ENCODE results near the gene SMARCA5.

SMARCA5 gene

GRCh38 chr4:143538979-143539669, 25.6 kb downstream of the SMARCA5 start:
- DNase-seq (ENCODE audit: low read depth): no peak

- DNase-seq (ENCODE audit: low read depth): no peak
Measured at GRCh38 chr4:143539670-143540023, 26.1 kb downstream of the SMARCA5 start.

GRCh38 chr4:143549928-143550327, 36.4 kb downstream of the SMARCA5 start:
- DNase-seq (ENCODE audit: low read depth): no peak

GRCh38 chr4:143554728-143555597, 41.5 kb downstream of the SMARCA5 start:
- DNase-seq (ENCODE audit: low read depth): no peak

GRCh38 chr4:143555676-143556075, 42.2 kb downstream of the SMARCA5 start:
- DNase-seq (ENCODE audit: low read depth): peak; percentile 21

- DNase-seq (ENCODE audit: low read depth): no peak
Measured at GRCh38 chr4:143558286-143558685, 44.8 kb downstream of the SMARCA5 start.

GRCh38 chr4:143558823-143559756, 45.6 kb downstream of the SMARCA5 start:
- peak; percentile 70 for DNase-seq (ENCODE audit: low read depth)

GRCh38 chr4:143559757-143560147, 46.2 kb downstream of the SMARCA5 start:
- no peak for DNase-seq (ENCODE audit: low read depth)

- no peak for DNase-seq (ENCODE audit: low read depth)
Measured at GRCh38 chr4:143564472-143564871, 51.0 kb downstream of the SMARCA5 start.

- DNase-seq (ENCODE audit: low read depth): no peak
Measured at GRCh38 chr4:143575331-143575730, 61.8 kb downstream of the SMARCA5 start.

- no peak for DNase-seq (ENCODE audit: low read depth)
Measured at GRCh38 chr4:143581331-143581946, 67.9 kb downstream of the SMARCA5 start.

GRCh38 chr4:143585548-143585947, 72.0 kb downstream of the SMARCA5 start:
- no peak for DNase-seq (ENCODE audit: low read depth)

- DNase-seq (ENCODE audit: low read depth): peak; percentile 63
Measured at GRCh38 chr4:143586080-143586479, 72.6 kb downstream of the SMARCA5 start.

GRCh38 chr4:143587703-143588102, 74.2 kb downstream of the SMARCA5 start:
- no peak for DNase-seq (ENCODE audit: low read depth)

- DNase-seq (ENCODE audit: low read depth): no peak
Measured at GRCh38 chr4:143597276-143597675, 83.8 kb downstream of the SMARCA5 start.

- no peak for DNase-seq (ENCODE audit: low read depth)
Measured at GRCh38 chr4:143598816-143599215, 85.3 kb downstream of the SMARCA5 start.

GRCh38 chr4:143599827-143600226, 86.3 kb downstream of the SMARCA5 start:
- DNase-seq (ENCODE audit: low read depth): no peak

- DNase-seq (ENCODE audit: low read depth): no peak
Measured at GRCh38 chr4:143606480-143606879, 93.0 kb downstream of the SMARCA5 start.
